GM12878 (cell line): ENCODE measurements around the gene MAPT. TPM values are rescaled to one million over a fixed set of nuclear protein-coding genes. Genes with fewer than 3 reads are reported as not detected.

Experiments
- ATAC-seq: fragments of 200-7000 bp; cut with Tn5 transposase; 3 replicates; pipeline ENCODE4 v1.9.1; 2020; ENCODE audit warnings: mild to moderate bottlenecking, moderate library complexity
- BruUV-seq: library from RNA; stranded (reverse); fragments of 400-500 nt; replicated peaks from 2 replicates; lab custom pipeline; 2021; lab: Mats Ljungman, UMichigan
- CTCF ChIA-PET: fragments of 300-600 bp; sonication (Branson Sonifier 250); formaldehyde crosslinking; extraction: SDS; loops from one replicate; lab custom pipeline; 2021; ENCODE audit warnings: inconsistent platforms; lab: Yijun Ruan, JAX
- POLR2A ChIA-PET: fragments of 350-600 bp; formaldehyde crosslinking; extraction: SDS; loops from one replicate; lab custom pipeline; 2021; ENCODE audit warnings: inconsistent platforms; lab: Charles Lee
- RAD21 ChIA-PET: fragments of 300-600 bp; sonication (Branson Sonifier 250); formaldehyde crosslinking; loops from one replicate; lab custom pipeline; 2023; ENCODE audit warnings: antibody characterized with exemption; ENCODE audit not compliant: unreplicated experiment; lab: Charles Lee
- SMC1A ChIA-PET: fragments of 300-600 bp; sonication (Branson Sonifier 250); formaldehyde crosslinking; loops from one replicate; lab custom pipeline; 2023; ENCODE audit not compliant: unreplicated experiment, uncharacterized antibody; lab: Charles Lee
- DNase-seq: peaks from one replicate; pipeline ENCODE4 v3.0.0-alpha.2; 2011; ENCODE audit warnings: low read depth, low spot score
- FAIRE-seq: peaks from 3 replicates; lab custom pipeline; 2011; peaks lifted over from hg19 to GRCh38; lab: Jason Lieb, UNC
- H2AFZ ChIP-seq: 2 replicates; pipeline ENCODE4 v1.6.0; 2011; ENCODE audit warnings: low read depth, low read length, control low read depth; ENCODE audit not compliant: control insufficient read depth
- H3K27ac ChIP-seq: 2 replicates; pipeline ENCODE4 v1.5.1; 2011; ENCODE audit warnings: control low read depth; ENCODE audit not compliant: control insufficient read depth, insufficient read depth
- H3K27me3 ChIP-seq, 2 experiments: replicated peaks in 1 of 2; 2 replicates each; pipeline versions ENCODE4 v1.6.0 to v1.6.1; 2011; ENCODE audit warnings: low read length in 1 of 2; ENCODE audit not compliant: control insufficient read depth in 2 of 2, insufficient read depth in 2 of 2
- H3K36me3 ChIP-seq, 2 experiments: 2 replicates each; pipeline ENCODE4 v1.5.1; 2011; ENCODE audit warnings: low read length in 1 of 2; ENCODE audit not compliant: control insufficient read depth in 2 of 2, insufficient read depth in 2 of 2
- H3K4me1 ChIP-seq: 2 replicates; pipeline ENCODE4 v1.6.1; 2011; ENCODE audit warnings: mild to moderate bottlenecking, low read length, moderate library complexity, mixed read lengths; ENCODE audit not compliant: control insufficient read depth, insufficient read depth
- H3K4me2 ChIP-seq: 2 replicates; pipeline ENCODE4 v1.6.0; 2011; ENCODE audit warnings: control low read depth; ENCODE audit not compliant: control insufficient read depth, insufficient read depth
- H3K4me3 ChIP-seq: fragments of 200-600 bp; sonication (generic); 2 replicates; pipeline ENCODE4 v1.5.1; 2016
- H3K79me2 ChIP-seq: 2 replicates; pipeline ENCODE4 v1.6.0; 2011; ENCODE audit warnings: low read length; ENCODE audit not compliant: control insufficient read depth, insufficient read depth
- H3K9ac ChIP-seq: 2 replicates; pipeline ENCODE4 v1.8.0; 2011; ENCODE audit warnings: low read length, control low read depth, mixed read lengths; ENCODE audit not compliant: control insufficient read depth, insufficient read depth
- H3K9me3 ChIP-seq: replicated peaks from 3 replicates; pipeline ENCODE4 v1.5.1; 2011; ENCODE audit warnings: mild to moderate bottlenecking, low read length; ENCODE audit not compliant: control insufficient read depth, insufficient read depth
- H4K20me1 ChIP-seq: 2 replicates; pipeline ENCODE4 v1.6.0; 2011; ENCODE audit not compliant: control insufficient read depth, insufficient read depth
- ATF7 ChIP-seq: fragments of 450-650 bp; IDR thresholded peaks from 2 replicates; pipeline ENCODE4 v1.6.1; 2016; ENCODE audit warnings: low read depth, mild to moderate bottlenecking
- ETV6 ChIP-seq, 2 experiments: fragments of 450-650 bp in 1 of 2; IDR thresholded peaks in 1 of 2; conservative IDR thresholded peaks in 1 of 2; 2 replicates each; pipeline ENCODE4 v1.6.1; 2014; ENCODE audit warnings: antibody characterized with exemption in 1 of 2, borderline replicate concordance in 1 of 2, low read depth in 1 of 2, mild to moderate bottlenecking in 1 of 2, moderate library complexity in 1 of 2
- EZH2 ChIP-seq: IDR thresholded peaks from 2 replicates; pipeline ENCODE4 v1.6.1; 2012; ENCODE audit warnings: low read depth, mild to moderate bottlenecking, control low read depth, inconsistent platforms, low read length, borderline replicate concordance; ENCODE audit not compliant: control insufficient read depth
- HCFC1 ChIP-seq: fragments of 150-350 bp; IDR thresholded peaks from 2 replicates; pipeline ENCODE4 v1.6.1; 2014; ENCODE audit warnings: low read length
- MEF2B ChIP-seq: fragments of 450-650 bp; IDR thresholded peaks from 2 replicates; pipeline ENCODE4 v1.6.1; 2018; ENCODE audit warnings: mild to moderate bottlenecking, moderate library complexity; ENCODE audit not compliant: partially characterized antibody, poor library complexity, severe bottlenecking
- MXI1 ChIP-seq: fragments of 150-350 bp; IDR thresholded peaks from 2 replicates; pipeline ENCODE4 v1.6.1; 2011; ENCODE audit warnings: low read depth, mild to moderate bottlenecking, inconsistent platforms, low read length, improper control_type of control experiment
- NRF1 ChIP-seq: conservative IDR thresholded peaks from 2 replicates; pipeline ENCODE4 v1.6.1; 2011; ENCODE audit warnings: mild to moderate bottlenecking, low read depth, low read length, improper control_type of control experiment
- PBX3 ChIP-seq: IDR thresholded peaks from 2 replicates; pipeline ENCODE4 v1.6.1; 2011; ENCODE audit warnings: mild to moderate bottlenecking, low read depth, low read length, moderate library complexity; ENCODE audit not compliant: insufficient replicate concordance
- REST ChIP-seq: IDR thresholded peaks from 2 replicates; pipeline ENCODE4 v1.6.1; 2012; ENCODE audit warnings: mild to moderate bottlenecking, low read depth, low read length
- SIX5 ChIP-seq: IDR thresholded peaks from 2 replicates; pipeline ENCODE4 v1.6.1; 2011; ENCODE audit warnings: mild to moderate bottlenecking, low read depth, low read length, moderate library complexity; ENCODE audit not compliant: severe bottlenecking
- SMC3 ChIP-seq: IDR thresholded peaks from 2 replicates; pipeline ENCODE4 v1.6.1; 2011; ENCODE audit warnings: low read length, improper control_type of control experiment, borderline replicate concordance
- SP1 ChIP-seq: IDR thresholded peaks from one replicate; pipeline ENCODE4 v1.6.1; 2011; ENCODE audit warnings: low read depth, low read length
- SREBF1 ChIP-seq: IDR thresholded peaks from 2 replicates; pipeline ENCODE4 v1.6.1; 2012; ENCODE audit warnings: mild to moderate bottlenecking, low read length
- ZBTB11 ChIP-seq: fragments of 450-650 bp; formaldehyde crosslinking; IDR thresholded peaks from 2 replicates; pipeline ENCODE4 v1.5.0; 2022; ENCODE audit warnings: mild to moderate bottlenecking, missing genetic modification characterization
- WGBS: methylation state at CpG from one replicate; pipeline ENCODE4 v1.1.6; 2016; ENCODE audit warnings: low lambda C conversion rate; ENCODE audit not compliant: insufficient replicate concordance, insufficient coverage; ENCODE audit errors: missing lambda C conversion rate; 5-methylcytosine and 5-hydroxymethylcytosine counted together
- in situ Hi-C: fragments of 300-500 bp; cut with MboI; formaldehyde crosslinking; loops from 9 replicates; pipeline ENCODE4 v1.14.3; 2018; ENCODE audit warnings: mixed read lengths
- intact Hi-C: fragments of 100-400 bp; cut with micrococcal nuclease; formaldehyde crosslinking; loops from one replicate; pipeline ENCODE4 v1.14.2; 2022; ENCODE audit not compliant: unreplicated experiment
- polyA plus RNA-seq, 11 experiments: library from polyadenylated mRNA; depleted of rRNA in 4 of 11; unstranded in 6 of 11; stranded (reverse) in 5 of 11; fragments of >200 nt; fragmentation: Nextera tagmentation in 4 of 11; fragmentation: Illumina TruSeq in 1 of 11; extraction: Ambion mirVana in 4 of 11; extraction: Trizol in 1 of 11; gene quantifications; 1 replicate in 1 of 11; 2 replicates in 10 of 11; pipeline versions ENCODE4 v1.2.1 to v1.2.3, GENCODE V29; 2011 to 2016; ENCODE audit warnings: inconsistent platforms in 2 of 11, missing spikeins in 2 of 11, low read depth in 1 of 11
- total RNA-seq, 4 experiments: library from RNA; depleted of rRNA in 3 of 4; stranded (reverse); fragments of >200 nt in 3 of 4; fragmentation: Illumina TruSeq in 1 of 4; extraction: Trizol in 1 of 4; gene quantifications; 2 replicates each; pipeline versions ENCODE4 v1.2.1 to v1.2.3, GENCODE V29; 2013 to 2021

MAPT gene
- total and polyA plus RNA-seq, 10 of the 15 experiments (the other 5 are each of a cell fraction or from before 2014, with no cell fraction given), result under 0.01 to 0.05 (median 0.03) TPM; not detected in 7

DNA sequence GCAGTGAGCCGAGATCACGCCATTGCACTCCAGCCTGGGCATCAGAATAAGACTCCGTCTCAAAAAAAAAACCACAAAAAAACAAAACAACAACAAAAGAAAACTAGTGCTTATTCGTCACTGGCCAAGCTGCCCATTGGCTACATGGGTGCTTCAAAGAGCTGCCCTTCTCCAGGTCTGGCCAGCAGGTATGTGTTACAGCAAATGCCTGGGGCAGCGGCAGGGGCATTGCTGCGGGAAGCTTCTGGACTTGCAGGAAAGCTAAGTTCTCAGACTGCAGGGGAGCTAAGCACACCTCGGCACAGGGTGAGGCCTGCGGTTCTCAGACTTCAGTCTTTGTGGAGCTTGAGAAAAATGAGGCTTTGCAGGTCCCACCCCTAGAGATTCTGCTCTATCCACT is 100.6 kb downstream of the MAPT start (continued):
- TF ChIP-seq ZBTB11 (CRISPR knock-in tag) (no peak), EZH2 (no peak), ATF7 (no peak), SIX5 (no peak)
- TF ChIP-seq, all 136 proteins: peak for 0

DNA sequence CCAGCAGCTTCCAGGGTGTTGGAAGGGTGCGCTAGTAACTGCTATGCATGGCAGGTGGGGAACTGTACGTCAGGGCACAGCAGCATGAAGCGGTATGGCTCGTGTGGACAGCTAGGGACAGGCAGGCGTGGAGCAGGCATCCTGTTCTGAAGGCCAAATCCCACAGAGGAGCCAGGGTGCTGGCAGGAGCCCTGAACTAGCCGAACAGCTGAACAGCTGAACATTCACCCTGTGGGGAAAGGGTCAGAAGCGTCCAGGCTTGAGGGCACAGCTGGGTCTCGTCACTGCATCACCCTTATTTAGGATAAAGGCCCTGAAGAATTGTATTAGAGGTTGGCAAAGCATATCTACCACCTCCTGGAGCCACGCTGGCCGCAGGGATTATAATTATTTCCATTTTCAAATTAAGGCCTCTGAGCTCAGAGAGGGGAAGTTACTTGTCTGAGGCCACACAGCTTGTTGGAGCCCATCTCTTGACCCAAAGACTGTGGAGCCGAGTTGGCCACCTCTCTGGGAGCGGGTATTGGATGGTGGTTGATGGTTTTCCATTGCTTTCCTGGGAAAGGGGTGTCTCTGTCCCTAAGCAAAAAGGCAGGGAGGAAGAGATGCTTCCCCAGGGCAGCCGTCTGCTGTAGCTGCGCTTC is 101.4 kb downstream of the MAPT start:
- Histone ChIP-seq H3K27me3 (no peaks in the 10 kb centered on the region), H3K9ac (no peak overlapping the region), H3K4me3 (no peak overlapping the region), H3K79me2 (no peaks in the 10 kb centered on the region), H3K4me2 (no peak overlapping the region), H2AFZ (no peak overlapping the region), H3K9me3 (no peaks in the 10 kb centered on the region), H3K4me1 (no peaks in the 10 kb centered on the region), H3K36me3 (no peaks in the 10 kb centered on the region), H4K20me1 (no peaks in the 10 kb centered on the region), H3K27ac (no peak overlapping the region)
- no TSS peak for BruUV-seq
- in situ Hi-C loops, result no loop called here
- ChIA-PET SMC1A (no interaction called here), RAD21 (no interaction called here), CTCF (no interaction called here), POLR2A (no interaction called here)
- DNase-seq (no peak), FAIRE-seq (no peak), ATAC-seq (no peak)
- intact Hi-C loops, result no loop called here
- 30% methylated on average over 14 of the region's 14 CpGs for WGBS
- TF ChIP-seq MEF2B, result no peak
- TF ChIP-seq HCFC1, result no peak
- no peak for TF ChIP-seq SP1
- no peak for TF ChIP-seq MXI1
- no peak for TF ChIP-seq NRF1
- no peak for TF ChIP-seq REST
- no peak for TF ChIP-seq SREBF1
- TF ChIP-seq ETV6 (conservative IDR thresholded peaks at IDR 0.05 in 1 of 2, IDR thresholded peaks at IDR 0.05 in 1 of 2; ENCODE audit: borderline replicate concordance in 1 of 2, low read depth in 1 of 2), result no peak
- TF ChIP-seq SMC3, result no peak
- TF ChIP-seq PBX3, result no peak
